Gastroesophageal sphincter (tissue), 3 donors: Measurements from ENCODE around the gene VIPR2.
"Not testable (repeated sequence)": the region's sequence is repeated elsewhere in the genome, so short reads cannot be mapped to it uniquely, and the experiment has no call there.

Experiments used
- CTCF ChIP-seq, 4 experiments: fragments of 200-600 bp in 2 of 4; fragments of 450-650 bp in 2 of 4; sonication (generic) in 1 of 4; IDR thresholded peaks; one replicate each; pipeline ENCODE4 v1.5.1; 2017 to 2019; ENCODE audit warnings: antibody characterized with exemption in 4 of 4, mild to moderate bottlenecking in 2 of 4, moderate library complexity in 2 of 4
- EP300 ChIP-seq: sonication (generic); formaldehyde crosslinking; IDR thresholded peaks from one replicate; pipeline ENCODE4 v1.6.1; 2017; ENCODE audit warnings: antibody characterized with exemption, mild to moderate bottlenecking
- POLR2A ChIP-seq, 2 donors: fragments of 450-650 bp; IDR thresholded peaks; one replicate each; pipeline ENCODE4 v1.6.1; 2017; ENCODE audit warnings: antibody characterized with exemption in 2 of 2, mild to moderate bottlenecking in 2 of 2, moderate library complexity in 1 of 2
- POLR2AphosphoS5 ChIP-seq: sonication (generic); formaldehyde crosslinking; IDR thresholded peaks from one replicate; pipeline ENCODE4 v1.6.1; 2017; ENCODE audit warnings: antibody characterized with exemption

- not testable (repeated sequence) for TF ChIP-seq POLR2A (IDR thresholded peaks at IDR 0.05); CTCF (IDR thresholded peaks at IDR 0.05); EP300; POLR2AphosphoS5
Measured at GRCh38 chr7:159123294-159123693, 21.4 kb downstream of the VIPR2 start.
